Measurements from ENCODE around the gene DUOX2. TPM values are rescaled to one million over a fixed set of nuclear protein-coding genes. Genes with fewer than 3 reads are reported as not detected.

Gene DUOX2
- total RNA-seq, 1 donor, result not detected

DNA sequence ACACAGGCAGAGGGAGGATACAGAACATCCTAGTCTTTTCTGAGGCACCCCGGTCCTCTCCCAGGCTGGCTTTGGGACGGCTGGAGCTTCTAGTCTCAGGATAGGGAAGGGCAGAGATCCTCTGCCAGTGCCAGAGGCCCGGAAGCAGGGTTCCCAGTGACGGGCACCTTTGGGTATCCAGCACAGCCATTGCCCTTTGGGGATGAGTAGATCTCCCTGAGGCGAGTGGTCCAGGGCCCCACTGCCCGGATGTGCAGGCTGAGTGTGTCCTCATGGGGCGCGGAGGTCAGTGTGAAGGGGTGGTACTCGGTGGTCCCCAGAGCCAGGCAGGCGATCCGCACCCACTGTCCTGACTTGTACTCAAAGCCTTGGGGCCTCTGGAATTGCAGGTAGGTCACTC, 18.3 kb downstream of the DUOX2 start:
- Histone ChIP-seq H3K9me3 (ENCODE audit: low read depth, low read length) (no peaks in the 10 kb centered on the region), H3K4me1 (ENCODE audit: insufficient read depth, low read length) (peaks cover 11% of the 10 kb centered on the region), H2AFZ (ENCODE audit: low read length) (no peak overlapping the region), H3K27me3 (ENCODE audit: insufficient read depth, low read length) (peaks cover 21% of the 10 kb centered on the region), H3K79me2 (ENCODE audit: insufficient read depth, low read length) (no peaks in the 10 kb centered on the region), H4K20me1 (ENCODE audit: insufficient read depth, low read length) (no peaks in the 10 kb centered on the region), H3K4me3 (ENCODE audit: insufficient read depth, low read length) (no peak overlapping the region), H3K36me3 (ENCODE audit: insufficient read depth, low read length) (no peaks in the 10 kb centered on the region), H3K4me2 (ENCODE audit: insufficient read depth, low read length) (no peak overlapping the region), H3K27ac (ENCODE audit: low read depth, low read length) (no peak overlapping the region)
- DNase-seq (ENCODE audit: insufficient read length, low spot score, missing footprints), result peak; percentile 32
- TF ChIP-seq, protein P1, sequence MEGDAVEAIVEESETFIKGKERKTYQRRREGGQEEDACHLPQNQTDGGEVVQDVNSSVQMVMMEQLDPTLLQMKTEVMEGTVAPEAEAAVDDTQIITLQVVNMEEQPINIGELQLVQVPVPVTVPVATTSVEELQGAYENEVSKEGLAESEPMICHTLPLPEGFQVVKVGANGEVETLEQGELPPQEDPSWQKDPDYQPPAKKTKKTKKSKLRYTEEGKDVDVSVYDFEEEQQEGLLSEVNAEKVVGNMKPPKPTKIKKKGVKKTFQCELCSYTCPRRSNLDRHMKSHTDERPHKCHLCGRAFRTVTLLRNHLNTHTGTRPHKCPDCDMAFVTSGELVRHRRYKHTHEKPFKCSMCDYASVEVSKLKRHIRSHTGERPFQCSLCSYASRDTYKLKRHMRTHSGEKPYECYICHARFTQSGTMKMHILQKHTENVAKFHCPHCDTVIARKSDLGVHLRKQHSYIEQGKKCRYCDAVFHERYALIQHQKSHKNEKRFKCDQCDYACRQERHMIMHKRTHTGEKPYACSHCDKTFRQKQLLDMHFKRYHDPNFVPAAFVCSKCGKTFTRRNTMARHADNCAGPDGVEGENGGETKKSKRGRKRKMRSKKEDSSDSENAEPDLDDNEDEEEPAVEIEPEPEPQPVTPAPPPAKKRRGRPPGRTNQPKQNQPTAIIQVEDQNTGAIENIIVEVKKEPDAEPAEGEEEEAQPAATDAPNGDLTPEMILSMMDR (IDR thresholded peaks at IDR 0.05; ENCODE audit: extremely low read depth, low read depth, low read length), result no peak

- DNase-seq (ENCODE audit: insufficient read length, low spot score, missing footprints), result peak; percentile 59
- H2AFZ ChIP-seq (ENCODE audit: low read length), result no peak overlapping the region
- TF ChIP-seq, protein P1 (IDR thresholded peaks at IDR 0.05; ENCODE audit: extremely low read depth, low read depth, low read length), result no peak
Measured at GRCh38 chr15:45094358-45094730, 19.6 kb downstream of the DUOX2 start.

DNA sequence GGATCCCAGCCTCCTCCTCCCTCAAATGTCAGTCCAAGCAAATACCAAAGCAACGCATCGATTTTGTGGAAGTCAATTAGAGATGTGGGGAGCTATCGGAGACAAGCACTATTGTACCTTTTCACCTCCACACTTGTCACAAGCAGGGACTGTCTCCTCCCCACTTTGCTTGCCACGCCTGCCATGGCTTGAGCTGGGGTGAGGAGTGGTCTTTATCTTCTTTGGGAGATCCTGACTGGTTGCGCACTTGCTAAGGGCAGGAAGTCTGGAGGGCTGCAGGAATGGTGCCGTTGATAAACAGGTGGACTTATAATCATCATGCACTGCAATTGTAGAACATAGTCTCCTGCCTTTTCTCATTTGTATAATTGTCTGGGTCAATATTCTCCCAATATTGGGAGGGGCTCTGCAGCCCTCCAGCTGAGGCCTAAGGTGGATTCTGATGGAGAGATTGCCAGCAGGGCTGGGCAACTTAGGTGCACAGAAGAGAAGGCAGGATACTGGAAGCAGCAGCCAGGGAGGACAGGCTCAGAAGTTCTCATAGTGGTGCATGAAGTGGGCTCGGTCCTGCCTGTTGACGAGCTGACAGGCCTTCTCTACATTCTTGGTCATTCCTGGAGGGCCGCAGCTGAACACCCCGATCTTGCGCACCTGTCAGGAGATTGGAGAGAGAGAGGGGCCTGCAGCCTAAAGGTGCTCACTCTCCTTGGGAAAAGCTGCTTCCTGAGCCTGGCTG, 20.2 kb downstream of the DUOX2 start:
- DNase-seq (ENCODE audit: insufficient read length, low spot score, missing footprints), result peak; percentile 46
- H3K9me3 ChIP-seq (ENCODE audit: low read depth, low read length), result no peaks in the 10 kb centered on the region
- H3K4me2 ChIP-seq (ENCODE audit: insufficient read depth, low read length), result no peak overlapping the region
- H3K4me1 ChIP-seq (ENCODE audit: insufficient read depth, low read length), result peaks cover 19% of the 10 kb centered on the region
- TF ChIP-seq, protein P1 (IDR thresholded peaks at IDR 0.05; ENCODE audit: extremely low read depth, low read depth, low read length), result no peak
- no peak overlapping the region for H2AFZ ChIP-seq (ENCODE audit: low read length)
- H3K27ac ChIP-seq (ENCODE audit: low read depth, low read length), result no peak overlapping the region
- no peaks in the 10 kb centered on the region for H3K79me2 ChIP-seq (ENCODE audit: insufficient read depth, low read length)
- no peaks in the 10 kb centered on the region for H3K36me3 ChIP-seq (ENCODE audit: insufficient read depth, low read length)
- H4K20me1 ChIP-seq (ENCODE audit: insufficient read depth, low read length), result no peaks in the 10 kb centered on the region
- no peak overlapping the region for H3K4me3 ChIP-seq (ENCODE audit: insufficient read depth, low read length)
- H3K27me3 ChIP-seq (ENCODE audit: insufficient read depth, low read length), result peaks cover 23% of the 10 kb centered on the region

More at GRCh38 chr15:45094358-45094730, 19.6 kb downstream of the DUOX2 start:
- Histone ChIP-seq H3K4me2 (ENCODE audit: insufficient read depth, low read length) (no peak overlapping the region), H3K4me1 (ENCODE audit: insufficient read depth, low read length) (peaks cover 14% of the 10 kb centered on the region), H3K36me3 (ENCODE audit: insufficient read depth, low read length) (no peaks in the 10 kb centered on the region), H3K9me3 (ENCODE audit: low read depth, low read length) (no peaks in the 10 kb centered on the region), H4K20me1 (ENCODE audit: insufficient read depth, low read length) (no peaks in the 10 kb centered on the region), H3K4me3 (ENCODE audit: insufficient read depth, low read length) (no peak overlapping the region), H3K27ac (ENCODE audit: low read depth, low read length) (no peak overlapping the region), H3K27me3 (ENCODE audit: insufficient read depth, low read length) (peaks cover 23% of the 10 kb centered on the region), H3K79me2 (ENCODE audit: insufficient read depth, low read length) (no peaks in the 10 kb centered on the region)

GRCh38 chr15:45093013-45093412, 21.0 kb downstream of the DUOX2 start:
- no peak overlapping the region for H2AFZ ChIP-seq (ENCODE audit: low read length)
- TF ChIP-seq, protein P1 (IDR thresholded peaks at IDR 0.05; ENCODE audit: extremely low read depth, low read depth, low read length), result no peak
- H3K36me3 ChIP-seq (ENCODE audit: insufficient read depth, low read length), result no peaks in the 10 kb centered on the region
- H4K20me1 ChIP-seq (ENCODE audit: insufficient read depth, low read length), result no peaks in the 10 kb centered on the region
- no peak overlapping the region for H3K4me3 ChIP-seq (ENCODE audit: insufficient read depth, low read length)
- peaks cover 23% of the 10 kb centered on the region for H3K4me1 ChIP-seq (ENCODE audit: insufficient read depth, low read length)
- H3K4me2 ChIP-seq (ENCODE audit: insufficient read depth, low read length), result no peak overlapping the region
- no peak overlapping the region for H3K27ac ChIP-seq (ENCODE audit: low read depth, low read length)
- DNase-seq (ENCODE audit: insufficient read length, low spot score, missing footprints), result no peak
- no peaks in the 10 kb centered on the region for H3K79me2 ChIP-seq (ENCODE audit: insufficient read depth, low read length)
- peaks cover 23% of the 10 kb centered on the region for H3K27me3 ChIP-seq (ENCODE audit: insufficient read depth, low read length)
- no peaks in the 10 kb centered on the region for H3K9me3 ChIP-seq (ENCODE audit: low read depth, low read length)
